IMR-90 (cell line): ENCODE data around the gene GRAMD2A. TPM values are rescaled to one million over a fixed set of nuclear protein-coding genes. Genes with fewer than 3 reads are reported as not detected.

Experiments
- ATAC-seq: fragments of 200-7000 bp; cut with Tn5 transposase; 2 replicates; pipeline ENCODE4 v1.9.1; 2020; ENCODE audit warnings: low read depth, mild to moderate bottlenecking, moderate library complexity
- BruUV-seq: library from RNA; stranded (reverse); fragments of 400-500 nt; replicated peaks from 2 replicates; lab custom pipeline; 2021; lab: Mats Ljungman, UMichigan
- CTCF ChIA-PET: fragments of 300-600 bp; formaldehyde crosslinking; extraction: SDS; loops from one replicate; lab custom pipeline; 2021; ENCODE audit warnings: antibody characterized with exemption; lab: Yijun Ruan, JAX
- POLR2A ChIA-PET: fragments of 300-600 bp; sonication (Branson Sonifier 250); formaldehyde crosslinking; loops from one replicate; lab custom pipeline; 2022; ENCODE audit warnings: antibody characterized with exemption; ENCODE audit not compliant: unreplicated experiment; lab: Charles Lee
- DNase-seq: peaks from one replicate; pipeline ENCODE4 v3.0.0; 2013
- H2AFZ ChIP-seq: replicated peaks from 2 replicates; pipeline ENCODE3; 2013; ENCODE audit warnings: low read length, mild to moderate bottlenecking; ENCODE audit not compliant: poor library complexity
- H2AK5ac ChIP-seq: 2 replicates; pipeline ENCODE4 v1.6.1; 2013; ENCODE audit warnings: low read depth, low read length, inconsistent platforms
- H2AK9ac ChIP-seq: replicated peaks from 2 replicates; pipeline ENCODE3; 2013; ENCODE audit warnings: mild to moderate bottlenecking, low read depth, low read length, moderate library complexity; ENCODE audit not compliant: poor library complexity
- H2BK120ac ChIP-seq: 2 replicates; pipeline ENCODE4 v1.6.1; 2013; ENCODE audit warnings: low read depth, low read length, inconsistent platforms
- H2BK15ac ChIP-seq: 3 replicates; pipeline ENCODE4 v1.6.1; 2013; ENCODE audit warnings: low read depth, low read length, inconsistent platforms
- H2BK20ac ChIP-seq: 2 replicates; pipeline ENCODE4 v1.6.1; 2013; ENCODE audit warnings: low read depth, mild to moderate bottlenecking, inconsistent platforms, low read length, moderate library complexity
- H2BK5ac ChIP-seq: 2 replicates; pipeline ENCODE4 v1.6.1; 2013; ENCODE audit warnings: mild to moderate bottlenecking, low read depth, low read length, inconsistent platforms; ENCODE audit not compliant: poor library complexity, severe bottlenecking
- H3K14ac ChIP-seq: replicated peaks from 2 replicates; pipeline ENCODE4 v1.6.1; 2013; ENCODE audit warnings: low read depth, low read length, inconsistent platforms
- H3K18ac ChIP-seq: 2 replicates; pipeline ENCODE4 v1.6.1; 2013; ENCODE audit warnings: low read depth, low read length, control low read depth
- H3K23ac ChIP-seq: 2 replicates; pipeline ENCODE4 v1.6.1; 2013; ENCODE audit warnings: low read depth, low read length, inconsistent platforms
- H3K27ac ChIP-seq: 2 replicates; pipeline ENCODE4 v1.5.1; 2013; ENCODE audit warnings: mild to moderate bottlenecking, control low read depth, low read length; ENCODE audit not compliant: insufficient read depth
- H3K27me3 ChIP-seq: 2 replicates; pipeline ENCODE4 v1.6.1; 2013; ENCODE audit warnings: low read length; ENCODE audit not compliant: control insufficient read depth, insufficient read depth
- H3K36me3 ChIP-seq: 2 replicates; pipeline ENCODE4 v1.6.1; 2013; ENCODE audit warnings: low read length, mixed read lengths; ENCODE audit not compliant: control insufficient read depth, insufficient read depth
- H3K4ac ChIP-seq: 2 replicates; pipeline ENCODE4 v1.6.1; 2013; ENCODE audit warnings: low read depth, low read length, inconsistent platforms
- H3K4me1 ChIP-seq: 2 replicates; pipeline ENCODE4 v1.6.1; 2013; ENCODE audit warnings: low read length, mixed read lengths; ENCODE audit not compliant: control insufficient read depth, insufficient read depth
- H3K4me2 ChIP-seq: 2 replicates; pipeline ENCODE4 v1.6.1; 2013; ENCODE audit warnings: low read depth, mild to moderate bottlenecking, control low read depth, low read length, moderate library complexity
- H3K4me3 ChIP-seq: 2 replicates; pipeline ENCODE4 v1.5.1; 2013; ENCODE audit warnings: low read depth, mild to moderate bottlenecking, control low read depth, low read length, moderate library complexity; ENCODE audit not compliant: insufficient read depth
- H3K56ac ChIP-seq: 2 replicates; pipeline ENCODE4 v1.6.1; 2013; ENCODE audit warnings: low read length, inconsistent platforms; ENCODE audit not compliant: insufficient read depth; ENCODE audit errors: extremely low read depth
- H3K79me1 ChIP-seq, 2 experiments: 2 replicates each; pipeline ENCODE4 v1.6.1; 2013; ENCODE audit warnings: low read length in 2 of 2, inconsistent platforms in 1 of 2, low read depth in 1 of 2
- H3K9ac ChIP-seq: 2 replicates; pipeline ENCODE4 v1.6.1; 2013; ENCODE audit warnings: low read depth, low read length, control low read depth
- H3K9me1 ChIP-seq: 2 replicates; pipeline ENCODE4 v1.6.1; 2013; ENCODE audit warnings: low read length, inconsistent platforms; ENCODE audit not compliant: insufficient read depth
- H3K9me3 ChIP-seq: 2 replicates; pipeline ENCODE4 v1.6.1; 2013; ENCODE audit warnings: low read length; ENCODE audit not compliant: control insufficient read depth, insufficient read depth
- H4K20me1 ChIP-seq: 2 replicates; pipeline ENCODE4 v1.6.1; 2013; ENCODE audit warnings: low read length, inconsistent platforms; ENCODE audit not compliant: insufficient read depth
- H4K5ac ChIP-seq: 2 replicates; pipeline ENCODE4 v1.6.1; 2013; ENCODE audit warnings: mild to moderate bottlenecking, low read depth, low read length, control low read depth
- H4K8ac ChIP-seq, 2 experiments: 2 replicates each; pipeline ENCODE4 v1.6.1; 2013; ENCODE audit warnings: low read depth in 2 of 2, low read length in 2 of 2, control low read depth in 1 of 2, inconsistent platforms in 1 of 2
- H4K91ac ChIP-seq: 2 replicates; pipeline ENCODE4 v1.6.1; 2013; ENCODE audit warnings: low read depth, low read length, inconsistent platforms; ENCODE audit not compliant: insufficient read depth
- BHLHE40 ChIP-seq: fragments of 150-350 bp; IDR thresholded peaks from 2 replicates; pipeline ENCODE4 v1.6.1; 2016; ENCODE audit warnings: mild to moderate bottlenecking, low read depth, low read length
- CEBPB ChIP-seq: IDR thresholded peaks from 2 replicates; pipeline ENCODE4 v1.6.1; 2012; ENCODE audit warnings: low read depth, low read length, improper control_type of control experiment
- CHD1 ChIP-seq: IDR thresholded peaks from 2 replicates; pipeline ENCODE4 v1.6.1; 2012; ENCODE audit warnings: low read depth, low read length, improper control_type of control experiment
- FOS ChIP-seq: fragments of 150-350 bp; IDR thresholded peaks from 2 replicates; pipeline ENCODE4 v1.6.1; 2016; ENCODE audit warnings: low read depth, low read length
- MAFK ChIP-seq: IDR thresholded peaks from 2 replicates; pipeline ENCODE4 v1.6.1; 2012; ENCODE audit warnings: low read depth, low read length, improper control_type of control experiment
- MAZ ChIP-seq: IDR thresholded peaks from 2 replicates; pipeline ENCODE4 v1.6.1; 2012; ENCODE audit warnings: low read depth, mild to moderate bottlenecking, low read length, improper control_type of control experiment, moderate library complexity, borderline replicate concordance
- MXI1 ChIP-seq: IDR thresholded peaks from 2 replicates; pipeline ENCODE4 v1.6.1; 2012; ENCODE audit warnings: low read depth, mild to moderate bottlenecking, low read length, moderate library complexity, borderline replicate concordance
- NFE2L2 ChIP-seq: fragments of 150-350 bp; IDR thresholded peaks from 2 replicates; pipeline ENCODE4 v1.6.1; 2016; ENCODE audit warnings: low read depth, mild to moderate bottlenecking, low read length
- POLR2A ChIP-seq: IDR thresholded peaks from 2 replicates; pipeline ENCODE4 v1.6.1; 2012; ENCODE audit warnings: mild to moderate bottlenecking, low read depth, low read length
- RAD21 ChIP-seq: IDR thresholded peaks from 2 replicates; pipeline ENCODE4 v1.6.1; 2012; ENCODE audit warnings: low read length, improper control_type of control experiment
- RCOR1 ChIP-seq: IDR thresholded peaks from 2 replicates; pipeline ENCODE4 v1.6.1; 2012; ENCODE audit warnings: mild to moderate bottlenecking, low read length, improper control_type of control experiment; ENCODE audit not compliant: insufficient replicate concordance
- RFX5 ChIP-seq: IDR thresholded peaks from 2 replicates; pipeline ENCODE4 v1.8.0; 2012; ENCODE audit warnings: low read depth, mild to moderate bottlenecking, low read length, moderate library complexity
- SMC3 ChIP-seq: fragments of 150-350 bp; IDR thresholded peaks from 2 replicates; pipeline ENCODE4 v1.6.1; 2016; ENCODE audit warnings: low read depth, mild to moderate bottlenecking, antibody characterized with exemption, low read length, moderate library complexity
- WGBS, 2 experiments: methylation state at CpG; one replicate each; pipeline versions ENCODE4 v1.1.5 to v1.1.7; 2013; ENCODE audit warnings: missing lambda C conversion rate in 2 of 2; ENCODE audit not compliant: insufficient read length in 1 of 2; ENCODE audit errors: extremely low coverage in 2 of 2; 5-methylcytosine and 5-hydroxymethylcytosine counted together
- dilution Hi-C: fragments of 300-500 bp; cut with HindIII; formaldehyde crosslinking; loops from one replicate; pipeline ENCODE4 v1.14.3; 2018; ENCODE audit warnings: low sequenced_read_pairs; ENCODE audit not compliant: unreplicated experiment
- in situ Hi-C: fragments of 300-500 bp; cut with MboI; formaldehyde crosslinking; loops from 3 replicates; pipeline ENCODE4 v1.14.3; 2019; ENCODE audit warnings: low sequenced_read_pairs, inconsistent platforms, mixed read lengths
- intact Hi-C: fragments of 100-400 bp; cut with micrococcal nuclease; formaldehyde crosslinking; loops from 2 replicates; pipeline ENCODE4 v1.10.0; 2022
- polyA plus RNA-seq, 3 experiments: library from polyadenylated mRNA; depleted of rRNA; stranded (reverse); fragments of >200 nt; gene quantifications; 2 replicates each; pipeline ENCODE4 v1.2.3, GENCODE V29; 2012; ENCODE audit warnings: low replicate concordance in 1 of 3
- total RNA-seq: library from RNA; depleted of rRNA; stranded (reverse); fragments of >200 nt; gene quantifications from 2 replicates; pipeline ENCODE4 v1.2.3, GENCODE V29; 2012
- TF ChIP-seq, protein P1 (sequence below): fragments of 150-350 bp; IDR thresholded peaks from 2 replicates; pipeline ENCODE4 v1.6.1; 2017; ENCODE audit warnings: mild to moderate bottlenecking, antibody characterized with exemption, low read length, low read depth
- TF ChIP-seq, protein P2 (sequence below): fragments of 150-350 bp; IDR thresholded peaks from 2 replicates; pipeline ENCODE4 v1.6.1; 2016; ENCODE audit warnings: low read depth, mild to moderate bottlenecking, low read length, moderate library complexity, borderline replicate concordance
- TF ChIP-seq, protein P3 (sequence below): conservative IDR thresholded peaks from 2 replicates; pipeline ENCODE4 v1.5.1; 2012; ENCODE audit warnings: mild to moderate bottlenecking, low read depth, low read length, improper control_type of control experiment

Gene GRAMD2A
- total and polyA plus RNA-seq, 2 of the 4 experiments (the other 2 are of a cell fraction) = 0.14 to 0.18 TPM

DNA sequence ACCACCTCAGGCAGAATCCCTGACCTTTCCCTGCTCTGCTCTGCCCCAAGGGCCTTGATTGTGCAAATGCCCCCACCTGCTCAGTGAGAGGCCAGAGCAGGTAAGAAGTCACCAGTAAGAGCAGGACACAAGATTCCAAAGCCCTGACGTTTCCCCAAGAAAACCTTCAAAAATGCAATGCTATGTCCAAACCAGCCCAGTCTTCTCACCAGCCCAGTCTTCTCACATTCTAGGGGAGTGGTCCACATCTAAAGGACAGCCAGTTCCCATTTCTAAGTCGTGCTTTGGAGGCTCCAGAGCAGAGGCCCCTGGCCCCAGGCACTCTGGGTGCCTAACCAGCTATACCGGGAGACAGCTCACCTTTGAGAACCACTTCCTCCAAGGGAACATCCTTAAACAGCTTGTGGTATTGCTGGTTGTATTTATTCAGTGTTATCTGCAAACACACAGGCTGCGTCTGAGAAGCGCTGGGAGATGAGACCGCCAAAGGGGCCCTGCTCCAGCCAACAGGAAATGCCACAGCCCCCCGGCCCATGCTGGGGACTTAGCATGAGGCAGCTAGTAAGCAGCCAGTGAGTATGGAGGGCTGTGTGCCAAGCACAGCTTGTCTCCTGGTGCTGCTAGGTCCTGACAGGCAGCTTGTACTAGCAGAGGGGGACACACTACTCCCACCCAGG, 29.3 kb downstream of the GRAMD2A start:
- Histone ChIP-seq H3K27ac (no peak overlapping the region), H4K91ac (no peak overlapping the region), H3K56ac (no peak overlapping the region), H2AK5ac (no peak overlapping the region), H2BK20ac (no peak overlapping the region), H2AFZ (peak overlapping the region; percentile 64), H3K4ac (no peak overlapping the region), H2AK9ac (no peak overlapping the region), H3K9me3 (no peaks in the 10 kb centered on the region), H3K9me1 (no peaks in the 10 kb centered on the region; the same call in none of the 2 replicates), H3K27me3 (peaks cover 68% of the 10 kb centered on the region), H2BK15ac (no peak overlapping the region), H2BK120ac (no peak overlapping the region), H3K4me1 (peaks cover 12% of the 10 kb centered on the region), H4K20me1 (no peaks in the 10 kb centered on the region), H3K23ac (no peak overlapping the region), H3K4me3 (no peak overlapping the region), H3K36me3 (no peaks in the 10 kb centered on the region), H4K5ac (no peak overlapping the region), H3K18ac (no peak overlapping the region), H4K8ac (no peak overlapping the region), H3K9ac (no peak overlapping the region), H3K4me2 (no peak overlapping the region), H3K79me1 (no peaks in the 10 kb centered on the region), H3K14ac (no peak overlapping the region), H2BK5ac (no peak overlapping the region)
- no TSS peak for BruUV-seq
- ChIA-PET CTCF (interaction anchor here (0.9 kb wide), 1 partner anchor 416 kb away, joined by 3 read pairs; no protein-coding TSS in a partner anchor), POLR2A (no interaction called here)
- peak; percentile 47 for ATAC-seq
- 10% methylated on average over 2 of the region's 7 CpGs; no CpG with 5 or more reads in 1 of the 2 experiments for WGBS, 2 experiments
- in situ Hi-C loops (no loop called here), intact Hi-C loops (no loop called here), dilution Hi-C loops (no loop called here)
- no peak for TF ChIP-seq BHLHE40
- TF ChIP-seq NFE2L2 = no peak
- TF ChIP-seq POLR2A = no peak
- TF ChIP-seq CEBPB = no peak
- no peak for TF ChIP-seq RFX5
- TF ChIP-seq, protein P1, sequence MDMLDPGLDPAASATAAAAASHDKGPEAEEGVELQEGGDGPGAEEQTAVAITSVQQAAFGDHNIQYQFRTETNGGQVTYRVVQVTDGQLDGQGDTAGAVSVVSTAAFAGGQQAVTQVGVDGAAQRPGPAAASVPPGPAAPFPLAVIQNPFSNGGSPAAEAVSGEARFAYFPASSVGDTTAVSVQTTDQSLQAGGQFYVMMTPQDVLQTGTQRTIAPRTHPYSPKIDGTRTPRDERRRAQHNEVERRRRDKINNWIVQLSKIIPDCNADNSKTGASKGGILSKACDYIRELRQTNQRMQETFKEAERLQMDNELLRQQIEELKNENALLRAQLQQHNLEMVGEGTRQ = no peak
- TF ChIP-seq FOS = no peak
- TF ChIP-seq MAFK = no peak
- no peak for TF ChIP-seq MXI1
- TF ChIP-seq RAD21 = no peak
- TF ChIP-seq, protein P2, sequence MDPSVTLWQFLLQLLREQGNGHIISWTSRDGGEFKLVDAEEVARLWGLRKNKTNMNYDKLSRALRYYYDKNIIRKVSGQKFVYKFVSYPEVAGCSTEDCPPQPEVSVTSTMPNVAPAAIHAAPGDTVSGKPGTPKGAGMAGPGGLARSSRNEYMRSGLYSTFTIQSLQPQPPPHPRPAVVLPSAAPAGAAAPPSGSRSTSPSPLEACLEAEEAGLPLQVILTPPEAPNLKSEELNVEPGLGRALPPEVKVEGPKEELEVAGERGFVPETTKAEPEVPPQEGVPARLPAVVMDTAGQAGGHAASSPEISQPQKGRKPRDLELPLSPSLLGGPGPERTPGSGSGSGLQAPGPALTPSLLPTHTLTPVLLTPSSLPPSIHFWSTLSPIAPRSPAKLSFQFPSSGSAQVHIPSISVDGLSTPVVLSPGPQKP = no peak
- TF ChIP-seq, protein P3, sequence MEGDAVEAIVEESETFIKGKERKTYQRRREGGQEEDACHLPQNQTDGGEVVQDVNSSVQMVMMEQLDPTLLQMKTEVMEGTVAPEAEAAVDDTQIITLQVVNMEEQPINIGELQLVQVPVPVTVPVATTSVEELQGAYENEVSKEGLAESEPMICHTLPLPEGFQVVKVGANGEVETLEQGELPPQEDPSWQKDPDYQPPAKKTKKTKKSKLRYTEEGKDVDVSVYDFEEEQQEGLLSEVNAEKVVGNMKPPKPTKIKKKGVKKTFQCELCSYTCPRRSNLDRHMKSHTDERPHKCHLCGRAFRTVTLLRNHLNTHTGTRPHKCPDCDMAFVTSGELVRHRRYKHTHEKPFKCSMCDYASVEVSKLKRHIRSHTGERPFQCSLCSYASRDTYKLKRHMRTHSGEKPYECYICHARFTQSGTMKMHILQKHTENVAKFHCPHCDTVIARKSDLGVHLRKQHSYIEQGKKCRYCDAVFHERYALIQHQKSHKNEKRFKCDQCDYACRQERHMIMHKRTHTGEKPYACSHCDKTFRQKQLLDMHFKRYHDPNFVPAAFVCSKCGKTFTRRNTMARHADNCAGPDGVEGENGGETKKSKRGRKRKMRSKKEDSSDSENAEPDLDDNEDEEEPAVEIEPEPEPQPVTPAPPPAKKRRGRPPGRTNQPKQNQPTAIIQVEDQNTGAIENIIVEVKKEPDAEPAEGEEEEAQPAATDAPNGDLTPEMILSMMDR = no peak
- TF ChIP-seq SMC3 = no peak
- no peak for TF ChIP-seq MAZ
- no peak for TF ChIP-seq CHD1
- no peak for TF ChIP-seq RCOR1
- DNase-seq = peak; percentile 38
